GM21423 (cell line): ENCODE measurements around the gene CD177.
"Not testable (repeated sequence)": the region's sequence is repeated elsewhere in the genome, so short reads cannot be mapped to it uniquely, and the experiment has no call there.

Source experiments
- ATAC-seq: cut with Tn5 transposase; IDR thresholded peaks from one replicate; pipeline ENCODE4 v1.9.1; 2021; ENCODE audit warnings: mild to moderate bottlenecking, moderate library complexity; ENCODE audit not compliant: unreplicated experiment

CD177 gene

GRCh38 chr19:43332058-43332922 lies 21.2 kb upstream of the CD177 start:
- no peak for ATAC-seq

DNA sequence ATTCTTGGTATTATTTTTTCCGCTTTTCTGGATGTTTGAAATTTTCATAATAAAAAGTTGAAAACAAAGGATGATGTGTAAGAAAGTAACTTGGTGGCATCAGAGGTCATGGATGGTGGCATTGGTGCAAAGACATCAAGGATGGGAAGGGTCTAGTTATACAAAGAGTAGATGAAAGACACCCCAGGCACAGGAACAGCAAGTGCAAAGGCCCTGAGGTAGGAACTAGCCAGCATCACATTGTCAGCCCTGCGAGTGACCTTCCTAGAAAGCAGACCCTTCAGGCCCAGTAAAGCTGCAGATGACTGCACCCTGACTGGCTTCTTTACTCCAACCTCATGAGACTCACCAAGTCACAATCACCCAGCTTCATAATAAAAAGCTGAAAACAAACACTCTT lies 17.0 kb upstream of the CD177 start:
- ATAC-seq: not testable (repeated sequence)

DNA sequence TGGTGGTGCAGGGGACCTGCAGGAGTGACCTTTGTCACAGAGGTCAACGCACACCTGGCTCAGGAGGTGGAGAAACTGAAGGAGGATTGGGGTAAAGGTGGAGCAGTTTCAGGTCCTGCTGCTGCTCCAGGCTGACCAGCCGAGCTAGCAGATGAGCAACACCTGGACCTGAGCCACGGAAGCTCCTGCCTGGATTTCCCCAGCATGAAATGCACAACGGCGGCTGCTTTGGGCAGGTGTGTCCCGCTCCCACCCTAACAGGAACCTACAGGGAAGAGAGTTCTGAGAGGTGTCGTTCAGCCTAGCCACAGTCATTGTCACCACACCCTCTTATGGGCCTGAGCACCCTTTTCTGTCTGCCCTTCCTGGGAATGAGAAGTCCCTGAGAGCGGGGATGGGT lies 15.7 kb upstream of the CD177 start:
- no peak for ATAC-seq

- ATAC-seq: no peak
Measured at GRCh38 chr19:43338530-43338929, 15.0 kb upstream of the CD177 start.

DNA sequence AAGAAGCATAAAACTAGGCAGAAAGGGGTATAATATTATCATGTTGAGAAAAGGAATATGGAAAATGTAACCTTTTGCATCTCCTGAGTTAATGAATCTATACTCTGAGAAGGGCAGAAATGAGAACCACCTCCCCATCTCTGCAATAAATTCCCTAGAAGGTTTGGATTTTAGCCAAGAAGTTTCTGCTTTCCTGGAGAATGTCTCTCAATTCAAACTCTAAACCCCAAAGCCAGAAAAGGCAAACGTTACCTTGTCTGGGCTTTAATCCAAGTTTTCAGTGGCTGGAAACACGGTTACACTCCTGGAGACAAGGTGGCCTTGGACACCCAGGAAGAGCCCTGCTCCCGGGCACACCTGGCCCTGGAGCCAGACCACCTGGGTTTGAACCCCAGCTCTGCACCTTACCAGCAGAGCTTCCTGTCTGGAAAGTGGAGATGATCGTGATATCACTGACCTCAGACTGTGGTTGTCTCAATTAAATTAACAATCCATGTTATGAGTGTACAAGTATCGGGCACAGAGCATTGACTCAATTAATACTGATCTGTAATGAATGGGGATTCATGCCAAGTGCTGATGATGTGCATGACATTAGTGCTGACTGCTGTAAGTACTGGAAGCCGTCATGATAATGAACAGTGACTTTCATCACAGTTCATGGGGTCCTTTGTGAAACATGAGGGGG lies 14.1 kb upstream of the CD177 start:
- not testable (repeated sequence) for ATAC-seq

DNA sequence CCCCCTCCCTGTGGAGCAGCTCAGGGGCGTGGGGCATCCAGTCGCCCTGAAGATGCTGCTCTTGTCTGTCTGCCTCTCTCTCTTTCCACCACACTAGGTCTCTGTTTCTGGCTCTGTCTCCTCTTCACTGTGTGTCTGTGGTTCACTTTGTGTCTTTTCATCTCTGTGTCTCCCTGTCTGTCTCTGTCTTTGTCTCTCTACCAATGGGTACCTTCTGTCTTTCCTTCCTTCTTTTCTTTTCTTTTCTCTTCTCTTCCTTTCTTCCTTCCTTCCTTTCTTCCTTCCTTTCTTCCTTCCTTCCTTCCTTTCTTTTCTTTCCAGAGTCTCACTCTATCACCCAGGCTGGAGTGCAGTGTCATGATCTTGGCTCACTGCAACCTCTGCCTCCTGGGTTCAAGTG lies 13.4 kb upstream of the CD177 start:
- ATAC-seq: not testable (repeated sequence)

- not testable (repeated sequence) for ATAC-seq
Measured at GRCh38 chr19:43341098-43341497, 12.4 kb upstream of the CD177 start.

DNA sequence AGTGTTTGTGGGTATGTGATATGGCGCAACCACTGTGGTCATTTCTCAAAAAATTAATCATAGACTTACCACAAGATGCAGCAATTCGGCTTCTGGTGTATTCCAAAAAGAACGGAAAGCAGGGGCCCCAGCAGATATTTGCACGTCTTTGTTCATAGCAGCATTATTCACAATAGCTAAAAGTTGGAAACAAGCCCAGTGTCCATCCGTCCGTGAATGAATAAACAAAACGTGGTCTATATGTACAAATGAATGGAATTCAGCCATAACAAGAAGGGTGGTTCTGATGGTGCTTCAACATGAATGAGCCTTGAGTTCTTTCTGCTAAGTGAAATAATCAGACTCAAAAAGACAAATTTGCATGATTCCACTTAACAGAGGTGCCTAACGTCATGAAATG lies 11.4 kb upstream of the CD177 start:
- ATAC-seq: not testable (repeated sequence)

- ATAC-seq: not testable (repeated sequence)
Measured at GRCh38 chr19:43344347-43344925, 9.1 kb upstream of the CD177 start.

GRCh38 chr19:43349813-43350212 lies 3.7 kb upstream of the CD177 start:
- ATAC-seq: not testable (repeated sequence)

DNA sequence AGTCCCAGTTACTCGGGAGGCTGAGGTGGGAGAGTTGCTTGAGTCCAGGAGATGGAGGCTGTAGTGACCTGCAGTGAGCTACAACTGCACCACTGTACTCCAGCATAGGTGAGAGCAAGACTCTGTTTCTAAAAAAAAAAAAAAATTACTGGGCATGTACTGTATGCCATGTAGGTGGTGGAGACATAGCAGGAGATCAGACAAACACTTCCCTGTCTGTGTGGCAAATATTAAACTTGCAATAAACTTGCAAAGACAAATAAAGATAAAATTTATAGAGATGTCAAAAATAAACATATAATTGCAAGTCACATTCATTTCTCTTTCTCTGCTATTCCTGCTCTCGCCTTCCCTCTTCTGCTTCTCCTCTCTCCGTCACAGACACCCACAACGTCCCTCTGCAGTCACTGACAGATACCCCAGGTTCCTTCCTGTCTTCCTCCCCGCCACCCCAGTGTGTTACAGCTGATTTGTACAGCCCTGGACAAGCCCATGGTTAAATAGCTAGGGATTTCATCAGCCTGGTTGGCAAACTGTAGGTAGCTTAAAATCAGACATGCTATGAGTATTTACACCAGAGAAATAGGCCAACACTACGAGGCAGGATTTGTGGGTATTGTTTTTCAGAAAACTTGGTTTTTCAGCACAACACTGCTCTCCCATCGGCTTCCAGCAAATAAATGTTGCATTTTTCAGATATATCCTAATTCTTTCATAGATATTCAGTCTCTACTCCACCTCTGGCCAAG lies 1.3 kb upstream of the CD177 start:
- ATAC-seq: no peak

GRCh38 chr19:43354305-43354627 lies 780 bp downstream of the CD177 start:
- ATAC-seq: no peak

- not testable (repeated sequence) for ATAC-seq
Measured at GRCh38 chr19:43356749-43357148, 3.3 kb downstream of the CD177 start.

- no peak for ATAC-seq
Measured at GRCh38 chr19:43362179-43362578, 8.7 kb downstream of the CD177 start.

DNA sequence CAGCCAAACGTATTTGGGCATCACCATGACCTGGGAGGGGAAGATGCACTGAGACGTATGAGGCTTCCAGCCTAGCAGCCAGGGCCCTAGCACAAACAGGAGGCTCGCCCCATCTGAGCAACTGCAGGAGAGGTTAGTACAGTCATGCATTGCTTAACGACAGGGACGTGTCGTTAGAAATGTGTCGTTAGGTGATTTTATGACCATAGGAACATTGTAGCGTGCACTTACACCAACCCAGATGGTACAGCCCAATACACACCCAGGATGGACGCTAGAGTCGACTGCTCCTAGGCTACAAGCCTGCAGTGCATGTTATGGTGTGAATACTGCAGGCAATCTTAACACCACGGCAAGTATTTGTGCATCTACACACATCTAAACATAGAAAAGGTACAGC lies 9.3 kb downstream of the CD177 start:
- no peak for ATAC-seq

- ATAC-seq: not testable (repeated sequence)
Measured at GRCh38 chr19:43365677-43366076, 12.2 kb downstream of the CD177 start.

- ATAC-seq: no peak
Measured at GRCh38 chr19:43367822-43368221, 14.3 kb downstream of the CD177 start.

DNA sequence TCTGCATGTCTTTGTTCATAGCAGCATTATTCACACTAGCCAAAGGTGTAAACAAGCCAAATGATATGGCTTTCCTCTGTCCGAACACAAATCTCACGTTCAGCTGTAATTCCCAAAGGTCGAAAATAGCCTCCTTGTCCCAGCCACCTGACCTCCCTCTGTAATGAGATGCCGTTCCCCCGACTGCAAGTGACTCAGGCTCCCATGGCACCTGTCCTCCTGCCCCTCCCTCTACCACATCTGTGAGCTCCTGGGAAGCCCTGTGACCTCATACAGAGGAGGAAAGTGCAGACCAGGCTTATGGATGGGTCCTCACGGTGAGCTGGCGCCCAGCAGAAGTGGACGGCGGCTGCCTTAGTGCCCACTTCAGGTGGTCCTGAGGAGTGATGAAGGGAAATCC lies 15.4 kb downstream of the CD177 start:
- ATAC-seq: not testable (repeated sequence)

DNA sequence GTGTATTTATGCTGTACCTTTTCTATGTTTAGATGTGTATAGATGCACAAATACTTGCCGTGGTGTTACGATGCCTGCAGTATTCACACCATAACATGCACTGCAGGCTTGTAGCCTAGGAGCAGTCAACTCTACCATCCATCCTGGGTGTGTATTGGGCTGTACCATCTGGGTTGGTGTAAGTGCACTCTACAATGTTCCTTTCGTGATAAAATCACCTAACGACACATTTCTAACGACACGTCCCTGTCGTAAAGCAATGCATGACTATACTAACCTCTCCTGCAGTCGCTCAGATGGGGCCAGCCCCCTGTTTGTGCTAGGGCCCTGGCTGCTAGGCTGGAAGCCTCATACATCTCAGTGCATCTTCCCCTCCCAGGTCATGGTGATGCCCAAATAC lies 18.4 kb downstream of the CD177 start:
- ATAC-seq: no peak

- ATAC-seq: no peak
Measured at GRCh38 chr19:43372462-43372861, 19.0 kb downstream of the CD177 start.

DNA sequence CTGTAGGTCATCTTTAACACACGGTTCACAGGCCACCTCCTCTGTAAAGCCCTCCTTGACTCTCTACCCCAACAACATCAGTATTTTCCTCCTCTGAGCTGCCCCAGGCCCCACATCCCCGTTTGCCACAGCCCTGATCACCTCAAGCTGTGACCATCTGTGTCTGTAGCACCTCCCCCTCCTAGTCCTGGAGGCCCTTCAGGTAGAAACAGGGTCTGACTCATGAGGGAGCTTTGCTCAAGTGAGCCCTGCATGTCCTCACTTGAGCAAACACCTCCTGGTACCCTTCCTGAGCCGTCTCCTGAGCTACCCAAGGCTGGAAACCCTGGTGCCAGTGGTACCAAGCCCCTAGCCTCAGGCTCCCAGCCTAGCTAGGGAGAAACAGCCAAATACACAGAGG lies 24.1 kb downstream of the CD177 start:
- ATAC-seq: not testable (repeated sequence)
